GM18907 (cell line): Measurements from ENCODE around the gene RPAIN.
"Not testable (repeated sequence)": the region's sequence is repeated elsewhere in the genome, so short reads cannot be mapped to it uniquely, and the experiment has no call there.

Experiments used
- ATAC-seq: cut with Tn5 transposase; IDR thresholded peaks from one replicate; pipeline ENCODE4 v1.9.1; 2021; ENCODE audit warnings: mild to moderate bottlenecking, moderate library complexity; ENCODE audit not compliant: unreplicated experiment

Gene RPAIN

GRCh38 chr17:5429191-5429887, 9.4 kb downstream of the RPAIN start:
- ATAC-seq: no peak

- no peak for ATAC-seq
Measured at GRCh38 chr17:5430413-5430999, 10.5 kb downstream of the RPAIN start.

GRCh38 chr17:5431234-5431633, 11.3 kb downstream of the RPAIN start:
- not testable (repeated sequence) for ATAC-seq

- no peak for ATAC-seq
Measured at GRCh38 chr17:5431949-5432556, 12.1 kb downstream of the RPAIN start.

- ATAC-seq: no peak
Measured at GRCh38 chr17:5434984-5435383, 15.0 kb downstream of the RPAIN start.

- ATAC-seq: not testable (repeated sequence)
Measured at GRCh38 chr17:5435781-5436315, 15.9 kb downstream of the RPAIN start.

- ATAC-seq: no peak
Measured at GRCh38 chr17:5437721-5438317, 17.8 kb downstream of the RPAIN start.

- peak; percentile 80 for ATAC-seq
Measured at GRCh38 chr17:5438716-5439445, 18.9 kb downstream of the RPAIN start, which contains the start of gene C1QBP. Gene C1QBP, minus strand, starts transcription at chr17:5439155. Its CDS starts 82 bp downstream, at chr17:5439073.

GRCh38 chr17:5439446-5439764, 19.4 kb downstream of the RPAIN start:
- no peak for ATAC-seq

GRCh38 chr17:5443728-5444127, 23.7 kb downstream of the RPAIN start:
- no peak for ATAC-seq

- no peak for ATAC-seq
Measured at GRCh38 chr17:5444209-5444608, 24.2 kb downstream of the RPAIN start.

- no peak for ATAC-seq
Measured at GRCh38 chr17:5446786-5447185, 26.8 kb downstream of the RPAIN start.

- no peak for ATAC-seq
Measured at GRCh38 chr17:5464717-5465507, 44.9 kb downstream of the RPAIN start.

- ATAC-seq: no peak
Measured at GRCh38 chr17:5466295-5466694, 46.3 kb downstream of the RPAIN start.

GRCh38 chr17:5467416-5467815, 47.4 kb downstream of the RPAIN start:
- no peak for ATAC-seq

- ATAC-seq: no peak
Measured at GRCh38 chr17:5468075-5468473, 48.1 kb downstream of the RPAIN start.

GRCh38 chr17:5472511-5472910, 52.5 kb downstream of the RPAIN start:
- ATAC-seq: no peak

- ATAC-seq: no peak
Measured at GRCh38 chr17:5473906-5474305, 53.9 kb downstream of the RPAIN start.

GRCh38 chr17:5478992-5479391, 59.0 kb downstream of the RPAIN start:
- no peak for ATAC-seq

GRCh38 chr17:5480962-5481361, 61.0 kb downstream of the RPAIN start:
- no peak for ATAC-seq
